ENCODE results near the gene TTC9B.

The TTC9B gene

DNA sequence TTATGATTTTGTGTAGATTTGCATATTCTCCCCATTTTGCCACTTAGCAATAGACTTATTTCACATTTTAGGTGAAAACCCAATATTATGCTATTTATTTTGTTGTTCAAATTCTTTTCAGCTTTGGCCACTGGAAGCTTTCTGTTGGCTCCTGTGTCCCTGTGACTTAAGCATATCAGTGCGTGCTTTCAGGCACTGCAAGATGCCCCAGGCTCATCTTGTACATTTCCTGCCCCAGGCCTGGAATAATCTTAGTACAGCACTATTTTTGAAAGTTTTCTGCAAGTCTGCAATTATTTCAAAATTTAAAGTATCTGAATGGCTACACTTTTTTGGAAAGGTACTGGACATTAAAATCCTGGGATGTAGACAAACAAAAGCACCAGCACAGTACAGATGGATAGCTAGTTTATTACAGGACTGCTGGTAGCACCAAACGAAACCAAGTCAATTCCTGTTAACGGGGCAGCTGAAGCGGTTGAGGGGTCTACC is 11.8 kb upstream of the TTC9B start:
- TF ChIP-seq SIN3A (IDR thresholded peaks at IDR 0.05; ENCODE audit: borderline replicate concordance, insufficient read depth, low read length) (no peak), POLR2AphosphoS5 (IDR thresholded peaks at IDR 0.05; ENCODE audit: low read depth, low read length) (no peak), FOXP2 (optimal IDR thresholded peaks at IDR 0.05; ENCODE audit: borderline replicate concordance, extremely low read depth, extremely low read length, insufficient read depth) (no peak), TAF1 (IDR thresholded peaks at IDR 0.05; ENCODE audit: borderline replicate concordance, insufficient read depth, low read length) (no peak)
- TF ChIP-seq, protein P1, sequence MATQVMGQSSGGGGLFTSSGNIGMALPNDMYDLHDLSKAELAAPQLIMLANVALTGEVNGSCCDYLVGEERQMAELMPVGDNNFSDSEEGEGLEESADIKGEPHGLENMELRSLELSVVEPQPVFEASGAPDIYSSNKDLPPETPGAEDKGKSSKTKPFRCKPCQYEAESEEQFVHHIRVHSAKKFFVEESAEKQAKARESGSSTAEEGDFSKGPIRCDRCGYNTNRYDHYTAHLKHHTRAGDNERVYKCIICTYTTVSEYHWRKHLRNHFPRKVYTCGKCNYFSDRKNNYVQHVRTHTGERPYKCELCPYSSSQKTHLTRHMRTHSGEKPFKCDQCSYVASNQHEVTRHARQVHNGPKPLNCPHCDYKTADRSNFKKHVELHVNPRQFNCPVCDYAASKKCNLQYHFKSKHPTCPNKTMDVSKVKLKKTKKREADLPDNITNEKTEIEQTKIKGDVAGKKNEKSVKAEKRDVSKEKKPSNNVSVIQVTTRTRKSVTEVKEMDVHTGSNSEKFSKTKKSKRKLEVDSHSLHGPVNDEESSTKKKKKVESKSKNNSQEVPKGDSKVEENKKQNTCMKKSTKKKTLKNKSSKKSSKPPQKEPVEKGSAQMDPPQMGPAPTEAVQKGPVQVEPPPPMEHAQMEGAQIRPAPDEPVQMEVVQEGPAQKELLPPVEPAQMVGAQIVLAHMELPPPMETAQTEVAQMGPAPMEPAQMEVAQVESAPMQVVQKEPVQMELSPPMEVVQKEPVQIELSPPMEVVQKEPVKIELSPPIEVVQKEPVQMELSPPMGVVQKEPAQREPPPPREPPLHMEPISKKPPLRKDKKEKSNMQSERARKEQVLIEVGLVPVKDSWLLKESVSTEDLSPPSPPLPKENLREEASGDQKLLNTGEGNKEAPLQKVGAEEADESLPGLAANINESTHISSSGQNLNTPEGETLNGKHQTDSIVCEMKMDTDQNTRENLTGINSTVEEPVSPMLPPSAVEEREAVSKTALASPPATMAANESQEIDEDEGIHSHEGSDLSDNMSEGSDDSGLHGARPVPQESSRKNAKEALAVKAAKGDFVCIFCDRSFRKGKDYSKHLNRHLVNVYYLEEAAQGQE (IDR thresholded peaks at IDR 0.05; ENCODE audit: insufficient read depth in 1 of 2, low read depth in 2 of 2, low read length in 2 of 2) = no peak

DNA sequence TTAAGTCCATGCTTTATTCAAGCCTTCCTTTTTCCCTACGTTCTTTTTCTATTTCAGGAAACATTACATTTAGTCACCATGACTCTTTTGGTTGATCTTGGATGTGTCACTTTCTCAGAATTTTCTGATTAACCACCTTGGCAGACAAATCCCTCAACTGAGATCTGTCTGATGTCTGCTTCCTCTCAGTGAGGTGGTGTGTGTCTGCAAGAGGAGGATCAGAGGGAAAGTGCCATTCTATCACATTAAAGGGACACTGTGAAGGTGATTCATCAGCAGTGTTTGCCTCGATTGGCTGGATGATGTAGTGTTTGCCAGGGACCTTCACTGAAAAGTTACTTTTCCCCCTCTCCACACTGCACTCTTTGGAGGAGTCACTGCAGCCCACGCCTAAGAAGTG is 11.3 kb upstream of the TTC9B start:
- TF ChIP-seq, protein P1 (IDR thresholded peaks at IDR 0.05; ENCODE audit: insufficient read depth in 1 of 2, low read depth in 2 of 2, low read length in 2 of 2) = no peak
- no peak for TF ChIP-seq FOXP2 (optimal IDR thresholded peaks at IDR 0.05; ENCODE audit: borderline replicate concordance, extremely low read depth, extremely low read length, insufficient read depth)
- no peak for TF ChIP-seq SIN3A (IDR thresholded peaks at IDR 0.05; ENCODE audit: borderline replicate concordance, insufficient read depth, low read length)
- no peak for TF ChIP-seq TAF1 (IDR thresholded peaks at IDR 0.05; ENCODE audit: borderline replicate concordance, insufficient read depth, low read length)
- TF ChIP-seq POLR2AphosphoS5 (IDR thresholded peaks at IDR 0.05; ENCODE audit: low read depth, low read length) = no peak

DNA sequence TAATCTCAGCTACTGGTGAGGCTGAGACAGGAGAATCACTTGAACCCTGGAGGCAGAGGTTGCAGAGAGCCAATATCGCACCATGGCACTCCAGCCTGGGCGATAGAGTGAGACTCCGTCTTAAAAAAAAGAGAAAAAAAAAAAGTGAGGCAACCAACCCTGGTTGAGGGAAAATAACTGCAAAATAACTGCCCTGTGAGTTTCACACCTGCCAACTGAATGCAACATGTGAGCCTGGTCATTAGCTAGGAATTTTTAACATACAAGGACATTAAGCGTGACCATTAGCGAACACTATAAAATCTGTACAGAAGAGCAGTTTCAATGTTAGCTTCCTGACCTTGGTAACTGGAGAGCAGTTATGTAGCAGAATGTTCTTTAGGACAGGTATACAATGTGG is 10.7 kb upstream of the TTC9B start:
- no peak for TF ChIP-seq TAF1 (IDR thresholded peaks at IDR 0.05; ENCODE audit: borderline replicate concordance, insufficient read depth, low read length)
- TF ChIP-seq, protein P1 (IDR thresholded peaks at IDR 0.05; ENCODE audit: insufficient read depth in 1 of 2, low read depth in 2 of 2, low read length in 2 of 2) = no peak
- TF ChIP-seq FOXP2 (optimal IDR thresholded peaks at IDR 0.05; ENCODE audit: borderline replicate concordance, extremely low read depth, extremely low read length, insufficient read depth) = no peak
- TF ChIP-seq SIN3A (IDR thresholded peaks at IDR 0.05; ENCODE audit: borderline replicate concordance, insufficient read depth, low read length) = no peak
- TF ChIP-seq POLR2AphosphoS5 (IDR thresholded peaks at IDR 0.05; ENCODE audit: low read depth, low read length) = no peak

DNA sequence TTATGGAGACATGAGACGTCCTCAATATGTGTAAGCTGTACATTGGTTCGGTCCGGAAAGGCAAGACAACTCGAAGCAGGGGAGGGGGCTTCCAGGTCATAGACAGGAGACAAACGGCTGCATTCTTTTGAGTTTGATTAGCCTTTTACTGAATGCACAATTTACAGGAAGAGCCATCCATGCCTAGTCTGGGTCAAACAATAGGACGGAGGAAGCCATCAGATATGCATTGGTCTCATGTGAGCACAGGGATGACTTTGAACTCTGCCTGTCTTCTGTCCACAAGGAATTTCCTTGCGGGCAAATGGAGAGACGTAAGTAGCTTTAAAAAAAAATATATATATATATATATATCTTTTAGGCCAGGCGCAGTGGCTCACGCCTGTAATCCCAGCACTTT is 10.2 kb upstream of the TTC9B start:
- no peak for TF ChIP-seq SIN3A (IDR thresholded peaks at IDR 0.05; ENCODE audit: borderline replicate concordance, insufficient read depth, low read length)
- TF ChIP-seq POLR2AphosphoS5 (IDR thresholded peaks at IDR 0.05; ENCODE audit: low read depth, low read length) = no peak
- no peak for TF ChIP-seq FOXP2 (optimal IDR thresholded peaks at IDR 0.05; ENCODE audit: borderline replicate concordance, extremely low read depth, extremely low read length, insufficient read depth)
- TF ChIP-seq, protein P1 (IDR thresholded peaks at IDR 0.05; ENCODE audit: insufficient read depth in 1 of 2, low read depth in 2 of 2, low read length in 2 of 2) = no peak
- no peak for TF ChIP-seq TAF1 (IDR thresholded peaks at IDR 0.05; ENCODE audit: borderline replicate concordance, insufficient read depth, low read length)
